K562 (cell line): ENCODE measurements around the gene STIL. TPM values are rescaled to one million over a fixed set of nuclear protein-coding genes. Genes with fewer than 3 reads are reported as not detected.

Source experiments
- ARID2 ChIP-seq: fragments of 450-650 bp; IDR thresholded peaks from 2 replicates; pipeline ENCODE4 v1.6.1; 2017; ENCODE audit warnings: antibody characterized with exemption, mild to moderate bottlenecking
- BMI1 ChIP-seq: fragments of 150-350 bp; IDR thresholded peaks from 2 replicates; pipeline ENCODE4 v1.6.1; 2014; ENCODE audit warnings: low read length
- ELF4 ChIP-seq: fragments of 450-650 bp; formaldehyde crosslinking; IDR thresholded peaks from 2 replicates; pipeline ENCODE4 v1.4.0; 2022; ENCODE audit warnings: missing genetic modification characterization
- ELK1 ChIP-seq: sonication (generic); formaldehyde crosslinking; IDR thresholded peaks from 2 replicates; pipeline ENCODE4 v1.8.1; 2022; ENCODE audit warnings: missing genetic modification reagents
- FOXJ2 ChIP-seq: fragments of 200-800 bp; sonication (Bioruptor generic); IDR thresholded peaks from 2 replicates; pipeline ENCODE4 v1.6.1; 2016; ENCODE audit warnings: missing genetic modification characterization, missing compliant biosample characterization
- FOXO4 ChIP-seq: fragments of 450-650 bp; formaldehyde crosslinking; IDR thresholded peaks from 2 replicates; pipeline ENCODE4 v1.4.0; 2020; ENCODE audit warnings: mild to moderate bottlenecking, moderate library complexity
- HMGN3 ChIP-seq: IDR thresholded peaks from 2 replicates; pipeline ENCODE4 v1.6.1; 2011; ENCODE audit warnings: borderline replicate concordance, low read depth, mild to moderate bottlenecking, mixed read lengths, low read length; ENCODE audit not compliant: insufficient read length; ENCODE audit errors: extremely low read depth
- PHB ChIP-seq: fragments of 250-450 bp; sonication (Bioruptor Pico); IDR thresholded peaks from 2 replicates; pipeline ENCODE4 v1.5.0; 2021
- PHF20 ChIP-seq: fragments of 450-650 bp; IDR thresholded peaks from 2 replicates; pipeline ENCODE4 v1.6.1; 2018; ENCODE audit not compliant: partially characterized antibody
- PHF21A ChIP-seq: fragments of 450-650 bp; IDR thresholded peaks from 2 replicates; pipeline ENCODE4 v1.6.1; 2017; ENCODE audit warnings: low read depth, borderline replicate concordance
- RBM17 ChIP-seq: fragments of 200-400 bp; formaldehyde crosslinking; IDR thresholded peaks from 2 replicates; pipeline ENCODE4 v1.6.1; 2017; ENCODE audit warnings: low read depth, mild to moderate bottlenecking, low read length, borderline replicate concordance
- RBM39 ChIP-seq: fragments of 200-400 bp; formaldehyde crosslinking; optimal IDR thresholded peaks from 2 replicates; pipeline ENCODE3; 2018; ENCODE audit warnings: low read depth, low read length
- RCOR1 ChIP-seq, 2 experiments: IDR thresholded peaks; 2 replicates each; pipeline ENCODE4 v1.6.1; 2012; ENCODE audit warnings: low read depth in 2 of 2, low read length in 2 of 2, borderline replicate concordance in 1 of 2, improper control_type of control experiment in 1 of 2
- TAL1 ChIP-seq: fragments of 450-650 bp; IDR thresholded peaks from 2 replicates; pipeline ENCODE4 v1.6.1; 2016; ENCODE audit warnings: mild to moderate bottlenecking
- TEAD1 ChIP-seq, 2 experiments: fragments of 450-650 bp in 1 of 2; sonication (generic) in 1 of 2; formaldehyde crosslinking; IDR thresholded peaks; 2 replicates each; pipeline versions ENCODE4 v1.4.0 to v1.8.0; 2020 to 2022; ENCODE audit warnings: mild to moderate bottlenecking in 2 of 2, missing genetic modification reagents in 1 of 2
- ZKSCAN8 ChIP-seq: fragments of 200-800 bp; sonication (Bioruptor generic); IDR thresholded peaks from 2 replicates; pipeline ENCODE4 v1.6.1; 2016; ENCODE audit warnings: missing genetic modification characterization, missing compliant biosample characterization
- ZNF696 ChIP-seq: fragments of 250-450 bp; sonication (Bioruptor Pico); conservative IDR thresholded peaks from 2 replicates; pipeline ENCODE4 v1.4.0; 2020; ENCODE audit warnings: mild to moderate bottlenecking, moderate library complexity
- polyA plus RNA-seq, 8 experiments: library from polyadenylated mRNA; depleted of rRNA in 4 of 8; stranded (reverse) in 5 of 8; unstranded in 3 of 8; fragments of >200 nt; fragmentation: Nextera tagmentation in 2 of 8; fragmentation: Illumina TruSeq in 1 of 8; extraction: Ambion mirVana in 2 of 8; extraction: Trizol in 1 of 8; gene quantifications; 2 replicates each; pipeline versions ENCODE4 v1.2.1 to v1.2.3, GENCODE V29; 2011 to 2014; ENCODE audit warnings: inconsistent platforms in 1 of 8, missing spikeins in 1 of 8
- total RNA-seq, 7 experiments: library from RNA; depleted of rRNA in 6 of 7; stranded (reverse); fragments of >200 nt in 6 of 7; fragmentation: Illumina TruSeq in 2 of 7; extraction: Trizol in 2 of 7; gene quantifications; 2 replicates each; pipeline versions ENCODE4 v1.2.1 to v1.2.3, GENCODE V29; 2011 to 2021; ENCODE audit warnings: low replicate concordance in 1 of 7
- TF ChIP-seq, protein P1 (sequence below): IDR thresholded peaks from 2 replicates; pipeline ENCODE4 v1.6.1; 2011; ENCODE audit not compliant: insufficient read length; ENCODE audit errors: extremely low read depth
- TF ChIP-seq, protein P2 (sequence below): fragments of 250-450 bp; sonication (Bioruptor Pico); IDR thresholded peaks from 2 replicates; pipeline ENCODE4 v1.8.0; 2021; ENCODE audit warnings: moderate library complexity, mild to moderate bottlenecking, inconsistent platforms
- TF ChIP-seq, protein P3 (sequence below): fragments of 450-650 bp; formaldehyde crosslinking; IDR thresholded peaks from 2 replicates; pipeline ENCODE4 v1.4.0; 2022; ENCODE audit warnings: mild to moderate bottlenecking, moderate library complexity

Gene STIL
- total and polyA plus RNA-seq, 9 of the 15 experiments (the other 6 are each of a cell fraction or from before 2014, with no cell fraction given) = 10.5 to 77.4 (median 39.6) TPM

DNA sequence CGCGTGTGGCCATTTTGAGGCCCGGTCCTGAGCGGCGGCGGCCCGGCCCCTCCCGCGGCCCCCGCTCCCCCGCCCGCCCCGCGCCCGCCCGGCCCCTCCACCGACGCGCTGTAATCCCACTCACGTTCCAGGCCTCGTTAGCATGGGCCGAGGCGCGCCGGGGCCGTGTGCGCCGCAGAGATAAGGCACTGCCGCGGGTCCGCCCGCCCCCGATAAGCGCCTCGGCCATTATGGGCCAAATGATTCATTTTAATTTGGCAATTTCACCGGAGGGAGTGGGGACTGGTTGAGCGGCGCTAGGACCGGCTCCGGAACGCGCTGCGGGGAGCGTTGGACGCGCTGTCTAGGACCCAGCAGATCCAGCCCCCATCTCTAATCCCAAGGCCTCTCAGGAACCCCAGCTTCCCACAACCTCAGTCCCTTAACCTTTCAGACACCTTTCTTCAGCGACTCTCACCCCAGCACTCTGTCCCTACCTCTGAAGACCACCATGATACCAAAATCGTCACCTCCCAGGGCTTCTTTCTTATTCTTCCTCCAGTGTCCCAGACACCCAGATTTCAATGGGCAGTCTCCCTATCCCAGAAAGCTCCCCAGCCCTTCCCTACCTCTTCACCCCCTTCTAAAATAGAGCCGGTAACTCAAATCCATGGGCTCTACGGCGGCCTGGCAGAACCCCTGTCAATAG lies 81.6 kb downstream of the STIL start, which contains the start of gene TAL1 (continued):
- TF ChIP-seq, protein P1, sequence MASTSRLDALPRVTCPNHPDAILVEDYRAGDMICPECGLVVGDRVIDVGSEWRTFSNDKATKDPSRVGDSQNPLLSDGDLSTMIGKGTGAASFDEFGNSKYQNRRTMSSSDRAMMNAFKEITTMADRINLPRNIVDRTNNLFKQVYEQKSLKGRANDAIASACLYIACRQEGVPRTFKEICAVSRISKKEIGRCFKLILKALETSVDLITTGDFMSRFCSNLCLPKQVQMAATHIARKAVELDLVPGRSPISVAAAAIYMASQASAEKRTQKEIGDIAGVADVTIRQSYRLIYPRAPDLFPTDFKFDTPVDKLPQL = no peak
- no peak for TF ChIP-seq RBM17
- TF ChIP-seq, protein P2, sequence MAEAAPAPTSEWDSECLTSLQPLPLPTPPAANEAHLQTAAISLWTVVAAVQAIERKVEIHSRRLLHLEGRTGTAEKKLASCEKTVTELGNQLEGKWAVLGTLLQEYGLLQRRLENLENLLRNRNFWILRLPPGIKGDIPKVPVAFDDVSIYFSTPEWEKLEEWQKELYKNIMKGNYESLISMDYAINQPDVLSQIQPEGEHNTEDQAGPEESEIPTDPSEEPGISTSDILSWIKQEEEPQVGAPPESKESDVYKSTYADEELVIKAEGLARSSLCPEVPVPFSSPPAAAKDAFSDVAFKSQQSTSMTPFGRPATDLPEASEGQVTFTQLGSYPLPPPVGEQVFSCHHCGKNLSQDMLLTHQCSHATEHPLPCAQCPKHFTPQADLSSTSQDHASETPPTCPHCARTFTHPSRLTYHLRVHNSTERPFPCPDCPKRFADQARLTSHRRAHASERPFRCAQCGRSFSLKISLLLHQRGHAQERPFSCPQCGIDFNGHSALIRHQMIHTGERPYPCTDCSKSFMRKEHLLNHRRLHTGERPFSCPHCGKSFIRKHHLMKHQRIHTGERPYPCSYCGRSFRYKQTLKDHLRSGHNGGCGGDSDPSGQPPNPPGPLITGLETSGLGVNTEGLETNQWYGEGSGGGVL = no peak
- peak; percentile 77 for TF ChIP-seq PHF20
- no peak for TF ChIP-seq BMI1
- no peak for TF ChIP-seq ZNF696 (CRISPR knock-in tag)
- TF ChIP-seq RBM39 = no peak
- no peak for TF ChIP-seq FOXJ2 (tag)
- peak; percentile 67 to 98 for TF ChIP-seq RCOR1 (IDR thresholded peaks at IDR 0.05; ENCODE audit: borderline replicate concordance in 1 of 2, low read depth in 2 of 2, low read length in 2 of 2)
- TF ChIP-seq ZKSCAN8 (CRISPR knock-in tag) = peak; percentile 76; the same call in 1 of the 2 replicates
- TF ChIP-seq HMGN3 = peak; percentile 100
- TF ChIP-seq, protein P3, sequence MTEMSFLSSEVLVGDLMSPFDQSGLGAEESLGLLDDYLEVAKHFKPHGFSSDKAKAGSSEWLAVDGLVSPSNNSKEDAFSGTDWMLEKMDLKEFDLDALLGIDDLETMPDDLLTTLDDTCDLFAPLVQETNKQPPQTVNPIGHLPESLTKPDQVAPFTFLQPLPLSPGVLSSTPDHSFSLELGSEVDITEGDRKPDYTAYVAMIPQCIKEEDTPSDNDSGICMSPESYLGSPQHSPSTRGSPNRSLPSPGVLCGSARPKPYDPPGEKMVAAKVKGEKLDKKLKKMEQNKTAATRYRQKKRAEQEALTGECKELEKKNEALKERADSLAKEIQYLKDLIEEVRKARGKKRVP (CRISPR knock-in tag) = peak; percentile 52; the same call in 1 of the 2 replicates
- peak; percentile 82 to 83; a peak in 3 of 4 replicates for TF ChIP-seq TEAD1 (CRISPR knock-in tag; IDR thresholded peaks at IDR 0.05)
- TF ChIP-seq FOXO4 (CRISPR knock-in tag) = no peak
- TF ChIP-seq ELK1 (CRISPR knock-in tag) = no peak
- TF ChIP-seq PHF21A = peak; percentile 91
- TF ChIP-seq ARID2 = no peak
- TF ChIP-seq TAL1 = peak; percentile 99
- no peak for TF ChIP-seq PHB (CRISPR knock-in tag)
- 0 out of 2 replicates have a peak, but pooled peaks have one; percentile 20 for TF ChIP-seq ELF4 (CRISPR knock-in tag)
